ENCODE measurements around the gene G3BP2. TPM values are rescaled to one million over a fixed set of nuclear protein-coding genes. Genes with fewer than 3 reads are reported as not detected.

The G3BP2 gene
- total and polyA plus RNA-seq, 10 of the 15 experiments (the other 5 are each of a cell fraction or from before 2014, with no cell fraction given): 22.2 to 176 (median 102) TPM

DNA sequence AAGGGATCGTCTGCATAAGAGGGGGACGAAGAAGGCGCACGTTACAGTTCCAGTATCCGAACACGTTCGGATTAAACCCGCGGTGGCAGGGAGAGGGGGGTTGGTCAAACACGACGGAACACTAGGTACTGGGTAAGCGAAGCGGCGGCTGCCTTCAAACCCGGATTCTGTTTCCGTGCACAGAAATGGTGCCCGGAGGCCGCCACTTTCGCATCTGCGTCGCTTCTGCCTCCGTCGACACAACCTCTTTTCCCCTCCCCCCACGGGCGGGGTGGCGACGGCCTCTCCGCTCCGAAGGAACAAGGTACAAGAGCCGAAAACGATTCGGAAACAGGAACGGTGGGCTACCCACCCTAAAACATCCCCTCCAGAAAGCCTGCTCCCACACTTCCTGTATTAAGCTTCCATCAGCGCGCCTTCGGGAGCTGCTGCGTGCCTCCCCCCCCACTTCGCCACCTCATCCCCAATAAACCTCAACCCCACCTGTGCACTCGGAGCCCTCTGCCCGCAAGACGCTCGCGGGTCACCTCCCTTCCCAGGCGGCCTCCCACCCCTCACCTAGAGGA lies 667 bp downstream of the G3BP2 start:
- in situ Hi-C loops (cut with MboI): no loop called here
- H3K36me3 ChIP-seq (ENCODE audit: control insufficient read depth in 2 of 2, insufficient read depth in 2 of 2, low read length in 1 of 2): no peaks in the 10 kb centered on the region
- intact Hi-C loops (cut with micrococcal nuclease; ENCODE audit: unreplicated experiment): loop anchor here (1.0 to 2.0 kb wide), 2 partner anchors 26 to 52 kb away; partner anchors contain the start of gene USO1
- ChIA-PET RAD21 (ENCODE audit: unreplicated experiment) (interaction anchor here (1.6 to 3.7 kb wide), 2 partner anchors 26 to 52 kb away, joined by 3 to 28 read pairs; partner anchors contain the start of gene USO1), CTCF (interaction anchor here (0.9 to 7.0 kb wide), 7 partner anchors 10 to 55 kb away, joined by 3 to 40 read pairs (median 9); partner anchors contain the start of gene USO1), SMC1A (ENCODE audit: uncharacterized antibody, unreplicated experiment) (interaction anchor here (1.4 to 8.5 kb wide), 3 partner anchors 15 to 52 kb away, joined by 3 to 98 read pairs (median 11); partner anchors contain the start of gene USO1), POLR2A (interaction anchor here (0.6 to 8.7 kb wide), 7 partner anchors 10 to 159 kb away, joined by 3 to 72 read pairs (median 4); partner anchors contain the start of genes CDKL2, RCHY1, THAP6 and USO1)
- peak overlapping the region; percentile 56 for H2AFZ ChIP-seq (ENCODE audit: control insufficient read depth, low read depth, low read length)
- WGBS (ENCODE audit: insufficient coverage, insufficient replicate concordance, low lambda C conversion rate, missing lambda C conversion rate): under 1% methylated on average over 40 of the region's 44 CpGs
- peak overlapping the region; percentile 91 for H3K4me2 ChIP-seq (ENCODE audit: control insufficient read depth, insufficient read depth)
- H3K27ac ChIP-seq (ENCODE audit: control insufficient read depth, insufficient read depth): peak overlapping the region; percentile 92
- H3K79me2 ChIP-seq (ENCODE audit: control insufficient read depth, insufficient read depth, low read length): peaks cover 59% of the 10 kb centered on the region
- H3K27me3 ChIP-seq (replicated peaks in 1 of 2; ENCODE audit: control insufficient read depth in 2 of 2, insufficient read depth in 2 of 2, low read length in 1 of 2): no peaks in the 10 kb centered on the region
- FAIRE-seq (no peak), DNase-seq (ENCODE audit: low read depth, low spot score) (peak; percentile 8), ATAC-seq (peak; percentile 57)
- peaks cover 5% of the 10 kb centered on the region; the same call in 1 of the 2 replicates for H3K4me1 ChIP-seq (ENCODE audit: control insufficient read depth, insufficient read depth, low read length)
- peak overlapping the region; percentile 95 for H3K9ac ChIP-seq (ENCODE audit: control insufficient read depth, insufficient read depth, low read length)
- H3K9me3 ChIP-seq (replicated peaks; ENCODE audit: control insufficient read depth, insufficient read depth, low read length): no peaks in the 10 kb centered on the region
- H3K4me3 ChIP-seq: peak overlapping the region; percentile 77
- H4K20me1 ChIP-seq (ENCODE audit: control insufficient read depth, insufficient read depth): peaks cover 4% of the 10 kb centered on the region; the same call in 1 of the 2 replicates
- BruUV-seq (replicated peaks): no TSS peak
- TF ChIP-seq DPF2 (IDR thresholded peaks at IDR 0.05): 0 out of 2 replicates have a peak, but pooled peaks have one; percentile 37
- TF ChIP-seq JUND (IDR thresholded peaks at IDR 0.05; ENCODE audit: low read depth, low read length): no peak
- peak; percentile 73; the same call in 1 of the 2 replicates for TF ChIP-seq CREB1 (IDR thresholded peaks at IDR 0.05; ENCODE audit: low read depth)
- TF ChIP-seq MYB (IDR thresholded peaks at IDR 0.05; ENCODE audit: borderline replicate concordance, low read depth, low read length): no peak
- TF ChIP-seq POU2F2 (IDR thresholded peaks at IDR 0.05; ENCODE audit: borderline replicate concordance, low read depth, low read length): 0 out of 3 replicates have a peak, but pooled peaks have one; percentile 9
- TF ChIP-seq, protein P1, sequence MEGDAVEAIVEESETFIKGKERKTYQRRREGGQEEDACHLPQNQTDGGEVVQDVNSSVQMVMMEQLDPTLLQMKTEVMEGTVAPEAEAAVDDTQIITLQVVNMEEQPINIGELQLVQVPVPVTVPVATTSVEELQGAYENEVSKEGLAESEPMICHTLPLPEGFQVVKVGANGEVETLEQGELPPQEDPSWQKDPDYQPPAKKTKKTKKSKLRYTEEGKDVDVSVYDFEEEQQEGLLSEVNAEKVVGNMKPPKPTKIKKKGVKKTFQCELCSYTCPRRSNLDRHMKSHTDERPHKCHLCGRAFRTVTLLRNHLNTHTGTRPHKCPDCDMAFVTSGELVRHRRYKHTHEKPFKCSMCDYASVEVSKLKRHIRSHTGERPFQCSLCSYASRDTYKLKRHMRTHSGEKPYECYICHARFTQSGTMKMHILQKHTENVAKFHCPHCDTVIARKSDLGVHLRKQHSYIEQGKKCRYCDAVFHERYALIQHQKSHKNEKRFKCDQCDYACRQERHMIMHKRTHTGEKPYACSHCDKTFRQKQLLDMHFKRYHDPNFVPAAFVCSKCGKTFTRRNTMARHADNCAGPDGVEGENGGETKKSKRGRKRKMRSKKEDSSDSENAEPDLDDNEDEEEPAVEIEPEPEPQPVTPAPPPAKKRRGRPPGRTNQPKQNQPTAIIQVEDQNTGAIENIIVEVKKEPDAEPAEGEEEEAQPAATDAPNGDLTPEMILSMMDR (IDR thresholded peaks at IDR 0.05 in 2 of 3, conservative IDR thresholded peaks at IDR 0.05 in 1 of 3; ENCODE audit: control insufficient read depth in 2 of 3, extremely low read depth in 1 of 3, insufficient read depth in 1 of 3, low read depth in 3 of 3, low read length in 3 of 3): no peak
- no peak for TF ChIP-seq FOS (IDR thresholded peaks at IDR 0.05; ENCODE audit: borderline replicate concordance, extremely low read depth, insufficient read length)
- TF ChIP-seq PAX5 (IDR thresholded peaks at IDR 0.05; ENCODE audit: borderline replicate concordance, low read depth, low read length): 0 out of 2 replicates have a peak, but pooled peaks have one; percentile 4
- TF ChIP-seq EGR1 (IDR thresholded peaks at IDR 0.05; ENCODE audit: borderline replicate concordance in 1 of 2, low read depth in 2 of 2, low read length in 2 of 2): no peak
- no peak for TF ChIP-seq SREBF1 (IDR thresholded peaks at IDR 0.05; ENCODE audit: low read length)
- TF ChIP-seq FOXM1 (IDR thresholded peaks at IDR 0.05; ENCODE audit: low read depth, low read length): no peak
- no peak for TF ChIP-seq MTA2 (IDR thresholded peaks at IDR 0.05; ENCODE audit: low read depth)
- 0 out of 2 replicates have a peak, but pooled peaks have one; percentile 4 for TF ChIP-seq ZSCAN29 (IDR thresholded peaks at IDR 0.05)
- no peak for TF ChIP-seq NFYA (IDR thresholded peaks at IDR 0.05; ENCODE audit: borderline replicate concordance, low read depth, low read length)
- no peak for TF ChIP-seq ZNF592 (IDR thresholded peaks at IDR 0.05)
- TF ChIP-seq EP300 (IDR thresholded peaks at IDR 0.05; ENCODE audit: borderline replicate concordance in 1 of 2, control insufficient read depth in 1 of 2, low read depth in 2 of 2, low read length in 2 of 2): no peak
- TF ChIP-seq SUZ12 (IDR thresholded peaks at IDR 0.05; ENCODE audit: unreplicated experiment): no peak
- TF ChIP-seq CBFB (IDR thresholded peaks at IDR 0.05; ENCODE audit: low read depth): no peak
